ENCODE measurements around the gene PLXNA2.

DNA sequence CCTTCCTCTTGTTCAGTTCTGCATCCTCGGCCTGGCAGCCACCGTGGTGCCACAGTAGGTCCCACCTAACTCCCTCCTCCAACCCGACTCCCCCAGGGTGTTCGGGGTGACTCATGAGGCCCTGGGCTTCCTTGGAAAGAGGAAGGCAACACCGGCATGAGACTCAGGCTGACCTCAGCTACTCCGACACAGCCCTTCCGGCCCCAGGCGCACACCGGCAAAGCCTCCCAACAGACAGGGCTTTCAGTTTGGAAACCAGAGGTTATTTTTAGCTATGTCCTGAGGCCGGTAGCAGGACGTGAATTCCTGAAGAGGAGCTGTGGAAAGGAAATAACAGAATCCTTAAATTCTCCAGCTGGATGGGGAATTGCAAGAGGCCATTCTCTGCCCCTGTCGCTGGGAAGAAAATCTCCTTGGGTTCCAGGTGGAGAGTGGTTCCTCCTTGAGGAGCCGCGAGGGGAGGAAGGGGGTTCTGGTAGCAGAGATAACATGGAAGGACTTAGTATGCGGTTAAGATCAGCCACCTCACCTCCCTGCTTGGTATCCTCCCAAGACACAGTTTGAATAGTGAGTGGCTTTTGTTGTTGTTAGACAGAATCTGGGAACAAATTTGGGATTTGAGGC lies 24.4 kb downstream of the PLXNA2 start:
- TF ChIP-seq, protein P1, sequence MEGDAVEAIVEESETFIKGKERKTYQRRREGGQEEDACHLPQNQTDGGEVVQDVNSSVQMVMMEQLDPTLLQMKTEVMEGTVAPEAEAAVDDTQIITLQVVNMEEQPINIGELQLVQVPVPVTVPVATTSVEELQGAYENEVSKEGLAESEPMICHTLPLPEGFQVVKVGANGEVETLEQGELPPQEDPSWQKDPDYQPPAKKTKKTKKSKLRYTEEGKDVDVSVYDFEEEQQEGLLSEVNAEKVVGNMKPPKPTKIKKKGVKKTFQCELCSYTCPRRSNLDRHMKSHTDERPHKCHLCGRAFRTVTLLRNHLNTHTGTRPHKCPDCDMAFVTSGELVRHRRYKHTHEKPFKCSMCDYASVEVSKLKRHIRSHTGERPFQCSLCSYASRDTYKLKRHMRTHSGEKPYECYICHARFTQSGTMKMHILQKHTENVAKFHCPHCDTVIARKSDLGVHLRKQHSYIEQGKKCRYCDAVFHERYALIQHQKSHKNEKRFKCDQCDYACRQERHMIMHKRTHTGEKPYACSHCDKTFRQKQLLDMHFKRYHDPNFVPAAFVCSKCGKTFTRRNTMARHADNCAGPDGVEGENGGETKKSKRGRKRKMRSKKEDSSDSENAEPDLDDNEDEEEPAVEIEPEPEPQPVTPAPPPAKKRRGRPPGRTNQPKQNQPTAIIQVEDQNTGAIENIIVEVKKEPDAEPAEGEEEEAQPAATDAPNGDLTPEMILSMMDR (IDR thresholded peaks at IDR 0.05): no peak
- no peak for TF ChIP-seq POLR2A (IDR thresholded peaks at IDR 0.05)
